IPS DF 4.7 (cell line): ENCODE results near the gene APEX1.

Source experiments
- DNase-seq: peaks from one replicate; pipeline ENCODE4 v3.0.0-alpha.2; 2013; ENCODE audit warnings: low spot score; ENCODE audit errors: extremely low read depth

The APEX1 gene

GRCh38 chr14:20454516-20455354, at the start of gene APEX1, which contains the start of gene OSGEP:
Gene APEX1, plus strand, starts transcription at chr14:20455226. Its CDS starts 420 bp downstream, at chr14:20455646.
Gene OSGEP, minus strand, starts transcription at chr14:20454812. Its CDS starts 129 bp downstream, at chr14:20454683.
- peak; percentile 94 for DNase-seq

- DNase-seq: no peak
Measured at GRCh38 chr14:20409226-20409625, 45.8 kb upstream of the APEX1 start.

GRCh38 chr14:20412411-20412810, 42.6 kb upstream of the APEX1 start:
- no peak for DNase-seq

- DNase-seq: peak; percentile 28
Measured at GRCh38 chr14:20412876-20413743, 41.9 kb upstream of the APEX1 start, which contains the start of gene TEP1. Gene TEP1, minus strand, starts transcription at chr14:20413501. Its CDS starts 5,062 bp downstream, at chr14:20408439.

GRCh38 chr14:20413744-20414082, 41.3 kb upstream of the APEX1 start:
- no peak for DNase-seq

GRCh38 chr14:20415782-20416206, 39.2 kb upstream of the APEX1 start:
- DNase-seq: peak; percentile 38

- no peak for DNase-seq
Measured at GRCh38 chr14:20416223-20416622, 38.8 kb upstream of the APEX1 start.

- no peak for DNase-seq
Measured at GRCh38 chr14:20417250-20418186, 37.5 kb upstream of the APEX1 start.

GRCh38 chr14:20418501-20418909, 36.5 kb upstream of the APEX1 start:
- DNase-seq: no peak

GRCh38 chr14:20419419-20419818, 35.6 kb upstream of the APEX1 start:
- no peak for DNase-seq

- DNase-seq: no peak
Measured at GRCh38 chr14:20421267-20421666, 33.8 kb upstream of the APEX1 start.

GRCh38 chr14:20422886-20423285, 32.1 kb upstream of the APEX1 start:
- DNase-seq: no peak

- no peak for DNase-seq
Measured at GRCh38 chr14:20424851-20425250, 30.2 kb upstream of the APEX1 start.

- no peak for DNase-seq
Measured at GRCh38 chr14:20427231-20428009, 27.6 kb upstream of the APEX1 start.

GRCh38 chr14:20428010-20428365, 27.0 kb upstream of the APEX1 start:
- no peak for DNase-seq

GRCh38 chr14:20428802-20429201, 26.2 kb upstream of the APEX1 start:
- no peak for DNase-seq

- no peak for DNase-seq
Measured at GRCh38 chr14:20429801-20430669, 25.0 kb upstream of the APEX1 start.

GRCh38 chr14:20434701-20435581, 20.1 kb upstream of the APEX1 start:
- DNase-seq: no peak
